DND-41 (cell line): ENCODE results near the gene PDE1C.

ENCODE experiments used
- CTCF ChIP-seq: IDR thresholded peaks from 2 replicates; pipeline ENCODE4 v1.5.1; 2012; ENCODE audit warnings: borderline replicate concordance, low read length, moderate library complexity, mild to moderate bottlenecking; ENCODE audit not compliant: poor library complexity, severe bottlenecking; ENCODE audit errors: extremely low read depth
- EZH2 ChIP-seq: IDR thresholded peaks from 3 replicates; pipeline ENCODE4 v1.6.1; 2012; ENCODE audit warnings: borderline replicate concordance, low read depth, mild to moderate bottlenecking, moderate library complexity, low read length, inconsistent platforms; ENCODE audit not compliant: severe bottlenecking

GRCh38 chr7:31716355-31716754 is 353.9 kb downstream of the PDE1C start:
- TF ChIP-seq CTCF = no peak
- TF ChIP-seq EZH2 = no peak
